MM.1S (cell line): ENCODE results near the gene RPS18.

Experiments used
- CTCF ChIP-seq: fragments of 300-600 bp; sonication (generic); IDR thresholded peaks from 2 replicates; pipeline ENCODE4 v1.5.1; 2016; ENCODE audit warnings: antibody characterized with exemption, low read length, mixed read lengths
- EZH2phosphoT487 ChIP-seq: fragments of 300-600 bp; sonication (generic); IDR thresholded peaks from 2 replicates; pipeline ENCODE4 v1.6.1; 2018; ENCODE audit warnings: antibody characterized with exemption, low read length

GRCh38 chr6:33318426-33319073, 46.7 kb downstream of the RPS18 start:
- TF ChIP-seq CTCF (no peak), EZH2phosphoT487 (no peak)
